Stimulated activated CD4-positive, alpha-beta T cell treated with anti-CD3 and anti-CD28 coated beads, Interleukin-1b, Interleukin-23, amount 100 ng/mL, for 1 hour (primary cell): Measurements from ENCODE around the gene DDN.

Source experiments
- DNase-seq, 2 donors: peaks; one replicate each; pipeline ENCODE4 v3.0.0-alpha.2; 2020; ENCODE audit warnings: low read depth in 2 of 2

DDN gene

DNA sequence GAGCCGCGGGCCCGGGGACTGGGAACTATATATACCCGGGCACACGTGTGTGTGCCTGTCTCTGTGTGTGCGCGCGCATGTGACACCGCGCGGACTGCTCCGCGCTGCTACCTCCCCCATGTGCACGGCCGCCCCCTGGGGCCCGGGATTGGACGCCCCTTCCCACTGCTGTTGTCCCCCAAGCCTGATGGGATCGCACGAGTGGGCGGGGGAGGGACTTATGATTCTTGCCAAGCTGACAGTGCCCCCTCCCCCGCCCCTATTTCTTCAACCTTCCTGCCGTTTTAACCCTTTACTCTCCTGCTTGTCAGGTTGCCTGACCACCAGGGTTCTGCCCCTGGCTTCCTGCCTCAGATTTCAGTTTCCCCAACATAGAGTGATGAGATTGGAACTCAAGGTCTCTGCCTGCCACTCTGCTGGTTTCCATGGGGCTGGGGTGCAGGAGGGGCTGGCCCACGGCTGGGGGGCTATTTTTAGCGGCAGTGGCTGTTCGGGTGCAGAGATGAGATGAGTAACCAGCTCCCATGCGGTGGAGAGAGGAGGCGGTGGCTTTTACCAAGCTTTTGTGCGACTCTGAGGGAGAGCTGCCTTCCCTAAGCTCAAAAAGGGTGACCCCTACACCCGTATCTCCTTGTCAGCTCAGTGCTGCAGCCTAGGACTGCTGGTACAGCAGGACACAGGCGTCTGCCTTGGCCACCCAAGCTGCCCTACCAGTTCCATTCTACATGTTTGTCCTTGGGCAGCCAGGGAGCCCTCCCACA is at the start of gene DDN:
Gene DDN (minus strand): TSS at position 5 of the 761 bp plus-strand sequence. CDS start 88 bp downstream, outside the sequence.
- DNase-seq: no peak

DNA sequence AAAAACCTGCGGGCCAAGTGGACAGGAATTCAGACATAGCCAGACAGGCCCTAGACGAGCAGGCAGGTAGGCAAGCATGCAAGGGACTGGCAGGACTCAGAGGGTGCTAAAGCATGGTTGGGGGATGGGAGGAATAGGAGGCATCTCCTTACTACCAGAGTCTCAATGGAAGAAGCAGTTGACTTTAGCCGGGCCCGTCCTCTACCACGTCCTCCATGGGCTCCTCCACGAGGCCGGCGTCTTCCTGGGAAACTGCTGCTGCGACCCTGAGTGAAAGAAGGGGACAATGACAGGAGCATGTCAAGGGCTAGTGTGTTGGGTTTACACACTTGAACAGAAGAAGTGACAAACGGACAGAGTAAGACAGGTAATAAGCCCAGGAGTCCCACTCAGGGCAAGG is 49.8 kb upstream of the DDN start:
- DNase-seq: no peak

DNA sequence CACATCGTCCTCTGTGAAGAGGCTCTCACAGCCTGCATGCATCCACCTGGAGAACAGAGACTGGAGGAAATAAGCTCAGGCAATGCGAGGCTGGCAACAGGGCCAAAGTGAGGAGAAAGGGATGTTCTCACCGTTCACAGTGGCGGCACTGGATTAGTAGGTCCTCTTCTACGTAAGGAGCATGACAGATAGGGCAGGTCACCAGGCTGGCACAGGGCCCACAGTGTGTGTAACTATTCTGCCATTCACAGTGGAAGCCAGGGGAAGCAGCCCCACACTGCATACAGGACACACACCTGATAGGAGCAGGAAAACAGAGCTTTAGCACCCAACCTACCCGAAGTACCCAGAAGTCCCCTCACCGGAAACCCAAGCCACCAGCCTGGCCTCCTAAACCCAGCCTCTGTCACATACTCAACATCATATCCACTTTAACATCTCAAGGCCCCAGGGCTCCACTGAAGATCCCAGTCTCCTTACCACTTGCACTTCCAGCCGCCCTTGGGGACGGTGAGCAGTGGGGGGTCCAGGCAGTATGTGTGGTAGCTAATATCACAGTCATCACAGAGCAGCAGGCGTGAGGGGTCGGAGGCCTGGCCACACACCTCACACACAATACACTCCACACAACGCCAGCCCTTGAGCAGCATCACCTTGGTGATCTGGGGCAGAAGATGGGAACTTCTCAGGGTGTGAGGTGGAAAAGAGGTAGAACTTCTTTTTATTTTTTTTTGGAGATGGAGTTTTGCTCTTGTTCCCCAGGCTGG is 47.1 kb upstream of the DDN start:
- DNase-seq: no peak

DNA sequence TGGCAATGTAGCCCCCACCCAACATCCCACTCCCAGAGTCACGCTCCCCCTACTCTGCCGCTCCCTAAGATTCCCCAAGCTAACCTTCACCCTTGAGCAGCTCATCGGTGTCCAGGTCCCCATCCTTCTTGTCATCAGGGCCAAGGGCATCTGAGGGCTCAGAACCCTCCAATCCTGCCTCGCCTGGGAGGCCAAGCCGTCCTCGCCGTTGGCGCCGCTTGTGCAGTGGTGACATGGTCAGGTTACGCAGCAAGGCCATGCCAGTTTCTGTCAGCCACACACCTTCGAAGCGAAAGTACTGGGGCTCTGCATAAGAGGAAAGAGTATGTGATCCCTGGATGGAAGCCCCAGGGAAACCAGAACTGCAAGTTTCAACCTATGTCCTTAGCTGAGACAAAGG is 45.5 kb upstream of the DDN start:
- DNase-seq: no peak

DNA sequence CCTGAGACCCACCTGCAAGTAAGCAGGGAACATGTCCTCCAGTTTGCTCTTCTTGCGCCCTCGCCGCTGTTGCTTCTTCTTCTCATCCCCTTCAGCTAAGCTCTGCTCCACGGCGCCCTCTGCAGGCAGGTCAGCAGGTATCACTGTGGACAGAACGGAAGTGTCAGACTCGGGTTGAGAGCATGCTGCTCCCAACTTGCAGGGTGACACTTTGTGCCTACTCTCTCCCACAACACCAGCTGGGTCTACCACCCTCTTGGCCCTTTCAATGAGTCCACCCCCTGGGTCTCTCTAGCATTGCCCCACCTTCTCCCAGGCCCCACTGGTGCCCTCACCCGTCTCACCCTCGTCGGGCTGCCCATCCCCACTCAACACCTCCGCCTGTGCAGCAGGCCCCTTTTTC is 44.7 kb upstream of the DDN start:
- DNase-seq: peak; percentile 57 to 61

DNA sequence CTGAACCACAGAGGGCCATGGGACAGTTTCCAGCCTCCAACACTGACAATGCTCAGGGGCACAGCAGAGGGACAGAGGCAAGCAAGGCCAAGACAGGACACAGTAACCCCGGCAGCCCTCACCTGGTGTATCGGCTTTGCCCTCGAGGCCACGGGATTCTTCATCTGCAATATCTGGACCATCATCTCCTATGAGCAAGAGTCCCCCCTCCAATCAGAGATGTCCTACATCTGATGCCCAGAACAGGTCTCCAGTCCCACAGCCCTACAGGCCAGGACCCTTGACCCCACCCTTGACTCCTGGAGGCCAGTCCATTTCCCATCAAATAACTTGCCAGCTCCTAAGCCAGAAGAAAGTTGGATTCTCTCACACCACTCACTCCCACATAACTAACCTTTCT is 44.1 kb upstream of the DDN start:
- no peak for DNase-seq

DNA sequence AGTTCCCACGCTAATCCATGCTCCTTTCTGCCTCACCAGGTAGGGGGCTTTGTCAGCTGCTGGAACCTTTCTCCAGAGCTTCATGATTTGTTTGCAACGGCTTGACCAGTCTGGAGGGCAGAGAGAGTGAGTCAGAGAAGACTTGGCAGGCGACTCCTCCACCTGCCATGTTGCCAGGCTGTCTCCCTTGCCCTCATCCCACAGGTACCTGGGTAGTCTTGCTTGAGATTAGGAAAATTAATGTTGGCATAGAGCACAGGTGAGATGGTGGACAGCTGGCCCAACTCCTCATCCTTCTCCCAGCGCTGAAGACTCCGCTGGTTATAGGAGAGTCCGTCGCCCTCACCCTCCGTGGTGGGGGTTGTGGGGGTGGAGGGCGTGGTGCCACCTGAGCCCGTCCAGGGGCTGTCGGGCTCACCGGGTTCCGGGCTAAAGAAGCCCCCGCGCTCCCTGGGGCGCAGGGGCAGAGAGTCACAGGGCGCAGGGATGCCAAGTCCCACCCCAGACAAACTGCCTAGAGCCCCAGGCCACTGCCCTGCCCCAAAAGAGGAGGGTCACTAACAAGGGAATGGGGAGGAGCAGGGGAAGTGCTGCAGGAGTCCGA is 42.8 kb upstream of the DDN start:
- no peak for DNase-seq

DNA sequence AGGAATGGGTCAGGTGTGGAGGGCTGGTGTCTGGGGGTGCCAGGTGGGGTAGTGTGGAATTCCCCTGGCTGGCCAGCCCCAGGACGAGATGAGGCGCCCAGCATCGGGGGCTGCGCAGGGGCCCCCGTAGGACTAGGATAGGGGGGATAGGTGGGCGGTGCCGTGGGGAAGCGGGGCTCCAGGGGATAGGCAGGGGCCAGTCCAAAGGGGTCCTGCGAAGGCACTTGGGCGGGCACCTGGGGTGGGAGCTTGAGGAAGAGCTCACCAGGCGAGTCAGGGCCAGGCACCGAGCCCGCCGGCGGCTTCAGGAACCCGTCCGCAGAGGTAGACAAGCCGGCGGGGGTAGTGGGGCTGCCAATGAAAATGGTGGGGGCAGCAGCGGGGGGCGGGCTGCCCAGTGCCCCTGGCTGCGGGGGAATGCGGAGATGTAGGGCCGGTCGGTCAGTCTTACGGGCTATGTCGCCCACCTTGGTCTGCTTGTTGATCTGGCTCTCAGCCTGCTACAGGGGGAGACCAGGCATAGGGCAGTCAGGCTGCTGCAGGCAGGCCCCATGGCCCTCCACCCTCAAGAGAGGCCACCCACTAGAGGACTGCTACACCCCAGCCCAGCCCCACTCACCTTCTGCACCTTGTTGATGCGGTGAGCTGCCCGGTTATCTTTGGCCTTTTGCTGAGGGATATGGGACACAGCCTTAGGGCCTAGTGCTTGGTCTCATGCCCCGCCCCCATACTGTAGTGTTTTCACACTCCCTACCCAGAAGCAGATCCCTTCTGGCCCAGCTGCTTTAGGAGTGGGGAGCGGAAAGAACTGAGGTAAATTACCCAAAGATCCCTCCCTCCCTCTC is 42.1 kb upstream of the DDN start:
- DNase-seq: no peak

DNA sequence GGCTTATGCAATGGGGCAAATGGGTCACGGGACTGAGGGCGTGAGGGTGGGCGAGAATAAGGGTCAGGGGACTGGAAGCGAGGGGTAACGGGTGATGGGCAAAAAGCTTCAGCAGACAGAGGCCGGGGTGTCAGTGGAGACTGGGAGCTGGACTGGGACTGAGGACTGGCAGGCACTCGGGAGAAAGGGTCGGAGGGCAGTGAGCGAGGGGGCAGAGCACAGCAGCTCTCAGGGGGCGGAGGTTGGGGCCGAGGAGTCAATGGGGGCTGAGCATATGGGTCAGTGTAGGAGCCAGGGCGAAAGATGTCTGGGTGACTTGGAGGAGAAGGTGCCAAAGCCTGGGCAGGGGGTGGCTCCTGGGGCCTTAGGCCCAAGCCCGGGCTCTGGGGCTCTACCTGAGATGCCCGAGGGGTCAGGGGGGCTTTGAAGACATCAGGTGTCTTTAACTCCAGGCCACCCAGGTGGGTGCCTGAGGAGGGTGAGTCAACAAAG is 41.2 kb upstream of the DDN start:
- no peak for DNase-seq

DNA sequence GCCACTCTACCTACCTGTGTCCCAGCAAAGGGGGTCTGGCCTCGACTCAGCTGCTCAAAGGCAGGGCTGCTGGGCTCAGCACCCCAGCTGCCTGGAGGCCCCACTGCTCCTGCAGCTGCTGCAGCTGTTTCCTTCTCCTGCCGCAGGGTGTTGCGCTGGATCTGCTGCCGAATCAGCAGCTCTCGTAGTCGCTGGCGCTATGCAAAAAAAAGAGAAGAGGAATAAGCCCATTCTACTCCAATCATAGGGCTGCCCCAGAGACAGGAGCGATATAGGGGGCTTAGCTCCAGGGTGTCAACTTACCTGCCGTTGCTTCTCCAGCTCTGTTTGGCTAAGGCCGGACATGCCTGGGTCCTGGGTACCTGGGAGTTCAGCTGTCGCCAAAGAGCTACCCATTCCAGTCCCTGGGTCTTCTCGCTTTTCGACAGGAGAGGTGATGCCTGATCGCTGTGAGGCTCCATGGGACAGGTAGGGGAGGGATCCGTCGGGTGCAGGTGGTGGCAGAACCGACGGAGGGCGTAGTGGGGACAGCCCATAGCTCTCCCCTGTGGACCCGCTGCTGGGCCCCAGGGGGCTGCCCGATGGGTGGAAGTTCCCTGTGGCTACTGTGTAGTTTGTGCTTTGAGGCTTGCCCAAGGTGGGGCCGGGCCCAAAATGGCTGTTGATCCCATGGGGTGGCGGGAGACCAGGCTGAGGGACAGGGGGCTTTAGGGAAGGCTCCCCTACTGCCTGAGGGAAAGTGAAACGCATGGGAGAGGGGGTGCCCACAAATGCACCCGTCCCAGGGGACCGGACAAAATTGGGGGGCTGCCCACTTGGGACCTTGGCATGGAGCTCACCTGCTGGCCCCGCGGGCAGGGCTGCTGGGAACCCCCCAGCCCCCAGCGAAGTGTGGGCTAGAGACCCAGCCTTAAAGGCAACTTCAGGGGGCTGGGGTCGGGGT is 40.5 kb upstream of the DDN start:
- no peak for DNase-seq

DNA sequence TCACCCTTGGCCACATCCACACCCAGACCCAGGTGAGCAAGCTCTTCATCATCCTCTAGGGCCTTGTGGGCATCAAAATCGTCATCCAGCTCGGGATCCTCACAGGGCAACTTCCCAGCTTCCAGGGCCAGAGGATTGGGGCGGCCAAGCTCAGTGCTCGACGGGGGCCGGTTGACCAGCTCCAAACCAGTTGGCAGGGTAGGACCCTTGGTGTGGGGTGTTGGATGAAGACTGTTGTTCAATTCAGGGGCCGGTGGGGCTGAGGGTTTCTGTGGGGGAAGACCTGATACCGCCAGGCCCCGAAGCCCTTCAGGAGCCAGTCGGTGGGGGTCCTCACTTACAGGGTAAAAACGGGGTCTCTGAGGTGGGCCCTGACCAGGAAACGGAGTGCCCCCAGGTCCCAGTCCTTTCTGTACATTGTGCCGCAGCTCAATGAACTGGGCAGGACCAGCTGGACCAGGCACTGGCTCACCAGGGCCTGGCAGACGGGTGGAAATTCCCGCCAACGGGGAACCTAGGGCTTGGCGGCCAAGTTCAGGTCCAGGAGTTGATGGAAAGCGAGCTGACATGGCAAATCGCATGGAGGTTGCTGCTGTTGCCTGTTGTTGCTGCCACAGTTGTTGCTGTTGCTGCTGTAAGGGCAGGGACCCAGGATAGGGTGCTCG is 39.2 kb upstream of the DDN start:
- no peak for DNase-seq

DNA sequence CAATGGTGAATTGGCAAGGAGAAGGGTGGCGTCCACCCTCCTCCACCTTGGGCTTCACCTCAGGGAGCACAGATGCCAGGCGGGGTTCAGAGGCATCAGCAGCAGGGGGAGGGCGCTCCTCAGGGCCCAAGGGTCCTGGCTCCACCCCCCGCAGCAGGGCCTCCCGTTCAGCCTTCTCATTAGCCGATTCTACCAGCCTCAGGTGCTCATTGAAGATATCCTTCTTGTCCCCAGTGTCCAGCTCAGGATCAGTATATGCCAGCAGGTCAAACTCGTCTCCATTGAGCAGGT is 38.7 kb upstream of the DDN start:
- no peak for DNase-seq

DNA sequence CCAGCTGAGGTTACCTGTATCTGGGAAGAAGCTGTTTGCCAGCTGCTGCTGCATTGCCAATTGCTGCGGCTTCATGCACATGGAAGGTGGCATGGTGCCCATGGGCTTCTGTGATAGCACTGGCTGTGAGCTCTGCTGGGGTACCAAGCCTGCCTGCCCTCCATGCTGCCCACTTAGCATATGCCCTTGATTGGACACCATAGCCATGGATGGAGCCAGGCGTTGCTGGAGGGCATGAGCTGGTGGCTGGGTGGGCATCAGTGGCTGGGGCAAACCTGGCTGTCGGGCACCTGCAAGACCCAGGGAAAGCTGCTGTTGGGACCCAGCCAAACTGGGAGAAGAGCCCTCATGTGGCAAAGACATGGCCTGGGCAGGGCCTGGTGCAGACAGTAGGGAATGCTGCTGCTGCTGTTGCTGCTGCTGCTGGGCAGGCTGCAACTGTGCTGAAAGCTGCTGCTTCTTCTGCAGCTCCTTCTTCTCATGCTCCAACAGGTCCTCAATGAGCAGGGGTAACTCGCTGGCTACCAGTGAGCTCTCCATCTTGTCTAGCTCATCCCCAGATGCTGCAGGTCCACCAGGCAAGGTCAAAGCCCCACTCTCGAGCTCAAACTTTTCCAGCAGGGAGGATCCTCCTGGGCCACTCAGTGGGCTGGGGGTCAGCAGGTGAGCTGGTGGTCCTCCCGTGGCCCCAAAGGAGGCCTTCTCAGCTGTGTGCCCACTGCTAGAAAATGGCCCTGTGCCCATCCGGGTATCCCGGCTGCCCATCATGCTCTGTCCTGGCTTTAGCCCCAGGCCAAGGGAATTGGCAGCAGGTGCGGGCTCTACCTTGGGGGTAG is 38.2 kb upstream of the DDN start:
- DNase-seq: no peak

DNA sequence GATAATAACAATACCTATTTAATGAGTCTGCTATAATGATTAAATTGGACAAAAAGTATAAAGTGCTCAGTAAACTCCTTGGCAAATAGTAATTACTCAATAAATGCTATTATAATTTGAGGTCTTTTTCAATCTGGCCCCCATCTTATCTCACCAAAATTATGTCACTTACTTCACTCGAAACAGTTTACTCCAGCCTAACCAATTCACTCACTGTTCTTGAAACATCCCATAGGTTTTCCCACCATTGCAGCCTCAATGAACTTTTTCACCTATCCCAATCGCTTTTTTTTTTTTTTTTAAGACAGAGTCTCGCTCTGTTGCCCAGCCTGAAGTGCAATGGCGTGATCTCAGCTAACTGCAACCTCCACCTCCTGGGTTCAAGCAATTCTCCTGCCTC is 36.9 kb upstream of the DDN start:
- DNase-seq: no peak

DNA sequence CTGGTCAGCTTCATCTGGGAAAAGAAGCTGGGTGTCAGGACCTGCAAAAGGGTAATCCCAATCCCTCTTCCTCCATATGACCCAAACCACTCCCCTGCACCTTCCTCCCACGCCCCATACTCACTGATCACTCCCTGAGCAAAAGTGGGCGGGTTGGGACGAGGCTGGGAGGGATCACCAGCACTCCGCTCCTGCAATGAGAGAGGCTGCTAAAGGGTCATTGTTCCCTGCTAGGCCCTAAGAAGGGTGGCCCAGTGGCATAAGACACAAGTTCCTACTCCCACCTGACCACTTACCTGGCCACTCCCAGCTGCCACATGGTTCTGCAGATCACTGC is 35.1 kb upstream of the DDN start:
- no peak for DNase-seq

DNA sequence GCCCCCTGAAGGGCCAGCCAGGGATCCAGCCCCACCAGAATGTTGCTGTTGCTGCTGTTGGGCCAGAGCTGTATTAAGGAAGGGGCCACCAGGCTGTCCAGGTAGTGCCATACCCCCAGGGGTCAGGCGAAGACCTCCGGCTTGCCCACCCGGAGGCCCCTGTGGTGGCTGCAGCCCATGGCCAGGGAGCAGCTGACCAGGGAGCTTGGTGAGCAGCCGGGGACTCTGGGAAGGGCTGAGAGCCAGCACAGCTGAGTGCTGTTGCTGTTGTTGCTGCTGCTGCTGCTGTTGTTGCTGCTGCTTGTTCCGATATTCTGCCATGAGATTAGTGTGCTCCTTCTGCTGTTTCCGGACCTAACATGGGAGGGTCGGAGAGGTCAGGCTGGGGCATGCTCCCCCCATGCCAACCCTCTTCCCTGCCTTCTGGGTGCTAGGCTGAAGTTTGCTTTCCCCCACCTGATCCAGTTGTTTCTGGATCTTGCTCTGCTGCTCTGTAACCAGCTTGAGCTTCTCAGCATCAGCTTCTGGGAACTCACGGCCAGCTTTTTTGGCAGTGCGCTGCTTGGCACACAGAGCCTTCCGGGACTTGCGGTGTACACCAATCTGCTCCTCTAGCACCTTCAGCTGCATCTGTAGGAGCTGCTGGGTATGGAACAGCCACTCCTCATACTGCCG is 34.6 kb upstream of the DDN start:
- no peak for DNase-seq

DNA sequence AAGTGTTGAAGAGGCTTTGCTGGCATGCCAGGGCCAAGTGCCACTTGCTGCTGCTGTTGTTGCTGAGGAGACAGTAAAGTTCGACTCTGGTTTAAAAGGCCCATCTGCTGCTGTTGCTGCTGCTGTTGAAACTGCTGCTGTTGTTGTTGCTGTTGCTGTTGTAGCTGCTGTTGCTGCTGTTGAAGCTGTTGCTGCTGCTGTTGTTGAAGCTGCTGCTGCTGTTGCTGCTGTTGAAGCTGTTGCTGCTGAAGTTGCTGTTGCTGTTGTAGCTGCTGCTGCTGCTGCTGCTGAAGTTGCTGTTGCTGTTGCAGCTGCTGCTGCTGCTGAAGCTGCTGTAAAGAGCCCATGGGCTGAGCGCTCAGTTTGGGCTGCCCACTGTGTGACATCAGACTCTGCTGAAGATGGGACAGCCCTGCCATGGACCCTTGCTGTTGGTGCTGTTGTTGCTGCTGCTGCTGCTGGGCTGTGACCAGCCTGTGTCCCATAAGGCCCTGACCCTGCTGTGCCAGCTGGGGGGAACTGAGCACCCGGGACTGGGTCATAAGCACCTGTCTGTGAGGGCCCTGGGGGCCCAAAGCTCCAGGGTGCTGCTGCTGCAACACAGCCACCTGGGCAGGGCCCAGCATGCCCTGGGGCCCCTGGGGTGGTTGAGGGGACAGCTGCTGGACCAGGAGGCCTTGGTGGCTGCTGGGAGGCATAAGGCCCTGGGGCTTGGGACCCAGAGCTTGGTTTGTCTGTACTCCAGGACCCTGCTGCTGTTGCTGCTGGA is 33.7 kb upstream of the DDN start:
- no peak for DNase-seq

DNA sequence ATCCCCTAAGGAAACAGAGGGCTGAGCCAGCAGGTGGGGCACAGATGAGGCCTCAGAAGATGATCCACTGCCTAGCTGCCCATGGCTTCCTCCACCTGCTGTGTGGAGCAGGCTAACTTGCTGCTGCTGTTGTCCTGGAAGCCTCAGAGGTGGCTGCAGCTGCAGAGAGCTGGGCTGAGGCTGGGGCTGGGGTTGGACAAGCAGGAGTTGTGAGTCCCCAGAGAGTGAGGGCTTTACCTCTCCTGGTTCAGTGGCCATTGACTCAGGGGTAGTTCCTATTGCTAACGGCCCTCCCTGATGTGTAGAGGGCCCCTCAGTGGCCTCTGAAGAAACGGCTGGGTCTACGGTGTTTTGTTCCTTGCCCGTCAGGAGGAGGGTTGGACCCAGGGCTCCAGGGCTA is 33.1 kb upstream of the DDN start:
- no peak for DNase-seq
